GM12891 (cell line): ENCODE data around the gene CCL17.

Experiments used
- POLR2AphosphoS5 ChIP-seq: IDR thresholded peaks from 2 replicates; pipeline ENCODE4 v1.6.1; 2011; ENCODE audit warnings: low read depth, low read length, control low read depth
- SPI1 ChIP-seq: IDR thresholded peaks from 2 replicates; pipeline ENCODE4 v1.6.1; 2011; ENCODE audit warnings: low read depth, low read length, control low read depth
- TAF1 ChIP-seq: IDR thresholded peaks from 2 replicates; pipeline ENCODE4 v1.6.1; 2011; ENCODE audit warnings: low read depth, low read length, control low read depth

DNA sequence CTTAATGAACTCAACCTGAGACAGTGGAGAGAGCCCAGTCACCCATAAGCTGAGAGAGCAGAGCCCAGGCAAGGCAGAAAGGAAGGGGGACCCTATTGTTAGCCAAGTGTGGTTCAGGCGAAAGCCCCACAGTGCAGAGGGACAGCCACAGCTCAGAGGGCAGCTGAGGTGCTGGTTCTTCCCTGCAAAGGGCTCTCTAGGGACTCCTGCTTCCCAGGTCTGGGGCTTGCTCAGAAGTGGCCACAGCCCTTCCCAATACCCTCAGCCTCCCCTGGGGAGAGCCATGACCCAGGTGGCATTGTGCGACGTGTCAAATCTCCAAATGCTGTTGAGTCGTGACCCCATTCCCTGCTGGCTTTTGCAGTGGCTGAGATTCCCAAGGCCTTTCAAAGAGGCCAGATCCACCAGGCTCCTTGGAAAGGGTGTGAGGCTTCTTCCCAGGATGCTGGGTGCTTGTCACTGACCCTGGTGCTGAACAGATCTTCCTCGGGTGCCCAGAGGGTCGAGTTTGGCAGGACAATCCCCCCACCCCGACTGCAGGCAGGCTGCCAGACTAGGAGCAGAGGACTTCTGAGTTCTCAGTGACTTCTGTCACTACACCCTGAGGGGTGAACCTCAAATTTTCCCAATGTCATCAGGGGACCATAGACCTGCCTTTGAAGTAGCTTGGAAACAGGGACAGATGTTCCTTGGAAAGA is 2.5 kb upstream of the CCL17 start:
- TF ChIP-seq SPI1 (no peak), TAF1 (no peak), POLR2AphosphoS5 (no peak)
